T1000 (cell line): Measurements from ENCODE around the gene TWIST1.

ENCODE experiments used
- DNase-seq: peaks from one replicate; lab custom pipeline; 2025; ENCODE audit warnings: mixed read lengths; lab: John Stamatoyannopoulos, UW

Gene TWIST1

DNA sequence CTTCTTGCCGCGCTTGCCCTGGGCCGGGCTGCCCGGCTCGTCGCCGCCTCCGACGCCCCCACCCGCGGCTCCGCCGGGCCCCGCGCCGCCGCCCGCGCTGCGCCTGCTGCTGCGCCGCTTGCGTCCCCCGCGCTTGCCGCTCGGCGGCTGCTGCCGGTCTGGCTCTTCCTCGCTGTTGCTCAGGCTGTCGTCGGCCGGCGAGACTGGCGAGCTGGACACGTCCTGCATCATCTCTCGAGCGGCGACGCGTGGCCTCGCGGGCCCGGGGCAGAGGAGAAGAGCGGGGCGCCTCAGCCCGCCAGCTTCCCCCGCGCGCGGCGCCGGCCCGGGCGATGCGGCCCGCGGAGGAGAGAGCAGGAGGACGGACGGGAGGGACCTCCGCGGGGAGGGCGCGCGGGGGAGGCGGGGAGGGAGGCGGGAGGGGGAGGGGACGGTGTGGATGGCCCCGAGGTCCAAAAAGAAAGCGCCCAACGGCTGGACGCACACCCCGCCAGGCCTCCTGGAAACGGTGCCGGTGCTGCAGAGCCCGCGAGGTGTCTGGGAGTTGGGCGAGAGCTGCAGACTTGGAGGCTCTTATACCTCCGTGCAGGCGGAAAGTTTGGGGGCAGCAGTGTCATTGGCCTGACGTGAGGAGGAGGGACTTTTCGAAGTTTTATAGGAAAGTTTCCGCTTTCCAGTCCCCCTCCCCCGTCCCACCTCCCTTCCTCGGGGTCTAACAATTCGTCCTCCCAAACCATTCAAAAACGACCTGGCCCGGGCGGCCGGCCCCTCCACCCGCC, at the start of gene TWIST1:
TWIST1 (minus strand) TSS at position 546 of the 779 bp plus-strand sequence; CDS start at position 231, 315 bp downstream.
- peak; percentile 75 for DNase-seq

DNA sequence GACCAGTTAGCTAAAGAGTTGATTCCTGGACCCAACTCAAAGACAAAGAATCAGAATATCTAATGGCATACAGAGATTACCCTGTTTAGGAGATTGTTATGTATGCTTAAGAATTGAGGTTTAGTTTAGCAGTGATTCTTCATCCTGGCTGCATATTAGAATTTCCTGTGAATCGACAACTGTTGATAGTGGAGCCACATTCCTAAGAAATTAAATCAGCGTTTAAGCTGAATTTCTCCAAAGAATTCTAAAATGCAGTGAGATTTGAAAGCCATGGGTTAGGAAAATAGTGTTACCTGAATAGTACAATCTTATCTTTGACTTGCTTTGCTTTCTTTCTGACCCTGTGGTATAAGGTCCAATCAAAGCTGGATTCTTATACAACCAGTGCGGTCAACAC, 44.2 kb upstream of the TWIST1 start:
- no peak for DNase-seq

DNA sequence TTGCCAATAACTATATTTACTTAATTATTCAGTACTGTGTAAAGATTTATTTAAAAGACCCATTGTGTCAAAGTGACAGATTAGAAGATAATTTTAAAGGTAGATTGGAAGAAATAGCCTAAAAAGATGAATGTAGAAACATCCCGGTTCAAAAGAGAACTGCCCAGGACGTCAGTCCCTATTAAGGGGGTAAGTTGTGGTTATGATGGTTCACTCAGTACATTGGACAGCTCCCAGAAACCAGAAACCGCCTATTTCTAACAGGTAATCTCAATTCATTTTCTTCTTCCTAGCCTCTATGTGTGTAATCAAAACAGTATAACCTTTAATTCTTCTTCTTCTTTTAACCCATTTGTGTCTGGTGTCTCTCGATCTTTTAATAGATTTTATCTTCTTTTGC, 29.3 kb upstream of the TWIST1 start:
- no peak for DNase-seq

DNA sequence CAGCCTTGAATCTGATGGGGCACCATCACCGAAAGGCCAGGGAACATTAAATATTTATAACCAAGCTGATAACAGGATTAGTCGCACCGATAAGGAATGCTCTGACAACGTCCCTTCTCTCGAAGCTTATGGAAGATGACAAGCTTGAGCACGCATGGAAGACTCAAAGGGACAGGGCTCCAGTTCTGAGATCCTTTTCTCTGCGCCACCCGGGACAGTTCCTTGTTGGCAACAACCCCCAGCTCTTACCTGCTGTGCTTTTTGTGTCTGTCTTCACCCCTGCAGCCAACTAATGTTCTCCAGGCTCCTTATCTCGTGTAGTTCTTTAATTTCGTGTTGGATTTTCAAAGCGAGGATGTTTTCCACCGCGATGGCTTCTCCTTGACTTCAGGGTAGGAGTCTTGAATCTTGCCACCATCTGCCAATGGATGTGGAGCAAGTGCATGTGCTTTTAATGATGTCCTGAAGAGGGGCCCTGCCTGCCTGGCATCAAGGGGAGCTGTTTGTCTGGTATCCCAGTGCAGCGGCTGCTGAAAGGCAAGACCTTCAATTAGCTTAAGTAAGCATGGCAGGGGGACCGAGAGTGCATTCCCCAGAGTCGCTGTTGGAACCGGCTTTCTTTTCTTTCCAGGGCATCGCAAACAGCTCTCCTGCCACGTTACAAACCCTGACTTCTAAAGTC, 28.1 kb upstream of the TWIST1 start:
- no peak for DNase-seq

DNA sequence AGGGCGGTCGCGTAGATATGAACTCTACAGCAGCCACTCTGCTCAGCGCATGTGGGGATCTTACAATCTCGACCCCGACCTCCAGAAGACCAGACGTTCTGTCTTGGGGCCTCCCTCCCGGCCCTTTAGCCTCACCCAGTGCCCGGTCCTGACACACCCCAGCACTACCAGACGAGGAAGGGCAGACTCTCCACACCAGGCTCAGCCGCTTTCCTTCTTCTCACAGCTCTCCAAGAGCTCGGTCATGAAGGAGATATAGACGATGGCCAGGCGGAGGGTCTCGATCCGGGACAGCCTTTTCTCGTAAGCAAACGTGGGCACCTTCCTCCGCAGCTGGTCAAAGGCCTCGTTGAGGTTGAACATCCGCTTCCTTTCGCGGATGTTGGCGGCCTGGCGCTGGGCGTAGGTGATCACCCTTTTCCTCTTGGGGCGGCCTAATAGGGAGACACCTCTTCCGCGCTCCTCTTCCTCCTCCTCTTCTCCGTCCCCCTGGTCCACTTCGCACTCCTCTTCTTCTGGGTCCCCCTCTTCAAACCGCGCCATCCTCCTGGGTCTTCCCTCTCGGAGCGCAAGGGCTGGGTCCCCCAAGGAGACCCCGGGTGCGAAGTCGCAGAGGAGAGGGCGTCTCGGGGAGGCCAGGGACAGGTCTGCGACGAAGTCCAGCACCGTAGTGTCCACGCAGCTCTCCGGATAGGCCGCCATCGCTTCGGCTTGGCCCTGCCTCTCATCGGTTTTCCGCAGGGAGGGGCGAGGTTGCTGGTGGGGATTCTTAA, 27.4 kb upstream of the TWIST1 start, which contains the start of gene FERD3L:
FERD3L (minus strand) TSS at position 761 of the 773 bp plus-strand sequence; CDS start at position 702, 59 bp downstream.
- no peak for DNase-seq

DNA sequence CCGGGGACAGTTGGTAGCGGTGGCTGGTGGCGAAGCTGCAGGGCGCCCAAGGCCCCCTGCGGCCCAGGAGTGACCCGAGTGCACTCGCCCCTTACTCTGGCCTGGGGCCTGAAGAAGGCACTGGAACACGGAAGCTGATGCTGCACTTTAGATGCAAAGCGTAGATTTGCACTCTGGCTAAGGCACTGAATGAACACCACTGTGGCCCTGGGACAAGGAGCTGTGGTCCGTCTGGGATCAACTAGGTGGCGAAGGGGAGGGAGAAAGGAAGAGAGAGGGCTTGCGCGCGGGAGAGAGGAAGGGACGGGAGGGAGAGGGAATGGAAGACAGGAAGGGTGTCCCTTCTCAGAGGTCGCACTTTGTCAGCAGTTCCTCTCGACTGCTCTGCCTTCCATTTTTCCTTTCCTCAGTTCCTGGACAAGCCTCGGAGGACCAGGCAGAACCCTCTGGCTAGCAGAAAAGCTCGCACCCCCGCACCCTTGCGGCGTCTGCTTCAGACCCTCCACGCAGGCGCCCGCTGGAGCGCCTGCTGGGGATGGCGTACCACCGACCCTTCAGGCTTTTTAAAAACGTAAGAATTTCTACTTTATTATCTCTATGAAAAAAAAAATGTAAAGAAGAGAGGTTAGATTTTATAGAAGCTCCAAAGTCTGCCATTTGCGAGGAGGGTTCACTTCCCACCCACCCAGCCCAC, 26.6 kb upstream of the TWIST1 start:
- DNase-seq, result no peak

- no peak for DNase-seq
Observed at GRCh38 chr7:19139706-19140327, 22.4 kb upstream of the TWIST1 start.

- DNase-seq, result no peak
Observed at GRCh38 chr7:19133886-19134285, 16.4 kb upstream of the TWIST1 start.

DNA sequence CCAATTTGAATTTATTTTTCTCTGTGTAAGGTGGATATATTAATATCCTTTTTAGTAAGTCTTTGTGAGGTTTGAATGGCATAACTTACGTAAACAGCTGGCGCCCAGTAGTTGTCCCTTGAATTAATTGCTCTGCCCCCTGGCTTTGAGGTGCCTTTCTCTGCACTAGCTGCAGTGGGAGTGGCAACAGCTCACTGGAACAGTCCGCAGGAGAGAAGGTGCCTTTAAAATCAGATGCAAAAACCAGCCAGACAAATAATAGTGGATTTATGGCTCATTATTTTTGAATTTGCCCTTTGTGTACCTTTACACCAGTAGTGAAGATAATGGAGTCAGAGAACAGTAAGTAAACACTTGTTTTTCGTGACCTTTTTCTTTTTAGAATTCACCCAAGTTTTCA, 16.0 kb upstream of the TWIST1 start:
- DNase-seq, result no peak

DNA sequence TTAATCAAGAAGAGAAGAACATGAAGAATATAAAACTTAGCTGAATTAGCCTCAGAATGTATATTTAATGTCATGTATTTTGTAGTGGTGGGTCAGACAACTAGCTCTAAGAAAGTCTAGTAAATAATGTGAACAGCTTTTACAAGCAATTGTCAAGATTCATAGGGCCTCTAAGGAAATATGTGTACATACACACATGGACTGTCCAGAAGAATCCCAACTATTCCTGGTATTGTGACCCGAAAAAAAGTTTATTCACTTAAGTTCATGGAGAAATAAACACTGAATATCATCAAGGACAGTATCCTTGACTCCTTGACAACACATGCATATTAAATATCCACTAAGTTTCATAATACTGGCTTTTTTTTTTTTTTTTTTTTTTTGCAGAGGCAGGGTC, 11.4 kb upstream of the TWIST1 start:
- DNase-seq, result no peak

DNA sequence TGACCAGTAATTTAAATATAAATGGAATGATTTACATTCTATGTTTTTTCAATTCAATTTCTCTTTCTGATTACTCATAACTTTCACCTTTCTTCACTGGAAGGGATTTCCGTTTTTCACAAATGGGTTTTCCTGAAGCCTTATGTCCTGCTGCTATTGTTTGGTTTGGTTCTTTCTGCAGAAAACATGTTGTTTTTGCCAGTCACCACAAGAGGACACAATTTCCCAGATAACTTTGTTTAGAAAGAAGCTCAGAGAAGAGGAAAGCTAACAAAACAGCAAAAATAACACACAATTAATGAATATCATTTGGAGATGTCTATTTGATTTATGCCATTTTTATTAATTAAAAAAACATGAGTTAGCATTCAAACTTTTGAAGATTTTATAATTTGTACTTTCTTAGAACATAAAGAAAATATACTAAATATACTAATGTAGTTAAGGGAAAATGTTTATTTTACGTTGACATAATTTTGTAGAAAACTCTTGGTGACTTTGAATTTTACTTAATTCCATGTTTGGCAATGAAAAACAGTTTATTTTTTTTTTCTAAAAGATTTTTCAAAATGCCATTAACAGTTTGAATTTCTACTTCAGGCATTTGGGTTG, 4.6 kb upstream of the TWIST1 start:
- no peak for DNase-seq

- no peak for DNase-seq
Observed at GRCh38 chr7:19119870-19120486, 2.5 kb upstream of the TWIST1 start.

- no peak for DNase-seq
Observed at GRCh38 chr7:19119372-19119771, 1.9 kb upstream of the TWIST1 start.

GRCh38 chr7:19118636-19119371, 1.4 kb upstream of the TWIST1 start:
- DNase-seq, result no peak

DNA sequence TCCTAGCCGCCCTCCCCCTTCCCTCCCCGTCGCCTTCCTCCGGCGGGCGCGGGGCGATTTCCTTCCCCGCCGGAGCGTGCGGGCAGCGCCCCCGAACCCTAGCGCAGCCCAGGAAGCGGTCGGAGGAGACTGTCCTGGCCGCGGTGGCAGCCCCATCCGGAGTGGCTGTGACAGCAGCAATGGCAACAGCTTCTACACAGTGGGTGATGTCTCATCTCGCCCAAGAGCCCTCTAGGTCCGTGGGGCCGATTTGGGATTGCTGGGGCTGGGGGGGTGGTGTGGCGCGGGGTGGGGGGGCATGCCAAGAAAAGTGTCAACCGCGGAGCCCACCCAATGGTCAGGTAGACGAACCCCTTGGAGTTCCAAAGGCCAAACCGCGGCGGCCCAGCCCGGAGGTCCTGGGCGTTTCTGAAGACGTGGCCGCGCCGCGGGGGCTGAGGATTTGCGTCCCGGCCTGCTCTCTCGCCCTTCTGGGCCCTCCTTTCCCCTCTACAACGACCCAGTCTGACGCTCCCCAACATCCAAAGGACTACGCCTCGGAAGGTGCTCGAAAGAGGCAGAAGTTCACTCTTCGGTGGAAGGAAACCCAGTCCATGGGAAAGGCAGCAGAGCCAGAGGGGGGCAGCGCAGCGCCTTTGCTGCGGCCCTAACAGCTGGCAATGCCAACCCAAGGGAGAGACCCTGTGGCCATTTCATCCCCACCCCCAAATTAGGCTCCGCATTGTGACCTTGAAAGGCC, 603 bp upstream of the TWIST1 start:
- DNase-seq, result no peak

DNA sequence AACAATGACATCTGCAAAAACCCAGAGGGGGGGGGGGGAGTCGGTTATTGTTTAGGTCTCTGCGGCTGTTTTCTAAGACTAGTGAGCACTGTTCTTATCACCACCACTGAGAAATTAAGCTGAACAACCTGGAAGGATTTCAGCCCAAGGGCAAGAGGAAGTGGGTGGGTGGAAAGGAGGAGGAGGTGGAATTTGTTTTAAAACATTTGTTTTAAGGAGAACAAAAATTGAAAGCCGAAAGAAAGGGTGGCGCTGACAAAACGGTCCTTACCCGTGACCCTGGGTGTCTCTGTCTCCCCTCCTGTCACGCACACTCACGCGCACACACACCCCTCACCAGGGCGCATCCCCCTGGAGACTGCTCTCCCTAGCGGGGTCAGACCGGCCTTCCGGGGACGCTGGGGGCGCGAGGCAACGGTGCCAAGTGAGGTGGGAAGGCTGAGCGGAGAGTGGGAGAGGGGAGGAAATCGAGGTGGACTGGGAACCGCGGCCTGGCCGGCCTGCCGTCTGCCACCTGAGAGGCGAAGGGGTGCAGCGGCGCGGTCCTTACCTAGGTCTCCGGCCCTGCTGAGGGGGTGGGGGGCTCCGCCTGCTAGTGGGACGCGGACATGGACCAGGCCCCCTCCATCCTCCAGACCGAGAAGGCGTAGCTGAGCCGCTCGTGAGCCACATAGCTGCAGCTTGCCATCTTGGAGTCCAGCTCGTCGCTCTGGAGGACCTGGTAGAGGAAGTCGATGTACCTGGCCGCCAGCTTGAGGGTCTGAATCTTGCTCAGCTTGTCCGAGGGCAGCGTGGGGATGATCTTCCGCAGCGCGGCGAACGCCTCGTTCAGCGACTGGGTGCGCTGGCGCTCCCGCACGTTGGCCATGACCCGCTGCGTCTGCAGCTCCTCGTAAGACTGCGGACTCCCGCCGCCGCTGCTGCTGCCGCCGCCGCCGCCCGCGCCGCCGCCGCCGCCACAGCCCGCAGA, 1.0 kb downstream of the TWIST1 start:
- peak; percentile 15 for DNase-seq

DNA sequence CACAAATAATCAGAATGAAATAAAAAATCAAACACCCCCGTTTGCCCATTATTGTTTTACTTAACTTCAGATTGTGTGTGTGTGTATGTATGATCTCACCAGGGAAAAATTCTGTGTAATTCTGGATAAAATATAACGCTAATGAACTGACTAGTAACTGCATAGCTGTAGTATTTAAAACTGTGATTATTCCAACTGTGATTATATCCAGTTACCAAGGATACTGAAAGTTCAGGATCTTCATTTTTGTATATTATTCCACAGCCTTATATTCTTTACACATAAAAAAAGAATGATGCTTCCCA, 2.9 kb downstream of the TWIST1 start:
- no peak for DNase-seq

DNA sequence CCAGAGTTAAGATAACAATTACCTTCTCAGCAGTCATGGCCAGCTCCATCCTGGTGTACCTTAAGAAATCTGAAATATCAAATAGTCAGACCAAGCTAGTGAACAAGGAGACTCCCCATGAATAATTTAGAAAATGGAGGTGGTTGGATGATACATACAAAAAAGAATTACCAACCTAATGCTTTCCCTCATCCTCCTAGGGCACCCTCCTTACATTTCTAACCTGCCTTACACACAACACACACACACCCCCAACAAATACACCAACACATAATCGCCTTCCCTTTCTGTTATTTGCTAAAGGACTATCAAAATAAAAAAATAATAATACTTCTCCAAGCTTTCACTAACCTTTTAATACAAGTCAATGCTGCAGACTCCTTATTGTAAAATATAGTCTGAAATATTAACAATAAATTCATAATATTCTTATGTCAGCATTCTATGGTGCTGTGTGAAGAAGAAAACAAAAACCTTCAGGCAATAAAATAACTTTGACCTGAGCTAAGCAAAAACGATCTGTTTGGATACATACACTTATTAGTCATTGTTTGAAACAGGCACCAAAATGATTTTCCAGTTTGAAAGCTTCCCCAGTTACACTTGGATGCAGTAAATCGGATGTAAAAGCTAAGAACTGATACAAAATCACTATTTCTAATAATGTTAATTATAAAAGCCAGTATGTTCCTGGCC, 3.4 kb downstream of the TWIST1 start:
- no peak for DNase-seq
